Neural cell (in vitro differentiated cells): ENCODE measurements around the gene LETM1. TPM values are rescaled to one million over a fixed set of nuclear protein-coding genes. Genes with fewer than 3 reads are reported as not detected.

ENCODE experiments used
- H2AFZ ChIP-seq: fragments of 200-600, 300-800 bp; sonication (generic), shearing (Covaris generic); 2 replicates; pipeline ENCODE4 v1.6.0; 2014; ENCODE audit warnings: low read depth, mild to moderate bottlenecking, antibody characterized with exemption, low read length, moderate library complexity
- H3F3A ChIP-seq: fragments of 200-600 bp; shearing (Covaris generic); 2 replicates; pipeline ENCODE4 v1.6.1; 2016; ENCODE audit warnings: mild to moderate bottlenecking, moderate library complexity, mixed read lengths, antibody characterized with exemption, low read length; ENCODE audit not compliant: insufficient read depth, poor library complexity, severe bottlenecking
- H3K27ac ChIP-seq: fragments of 200-600, 300-800 bp; sonication (generic), shearing (Covaris generic); 2 replicates; pipeline ENCODE4 v1.5.1; 2014; ENCODE audit warnings: mild to moderate bottlenecking, low read length, moderate library complexity
- H3K27me3 ChIP-seq: fragments of 300-800, 200-600 bp; sonication (generic), shearing (Covaris generic); 2 replicates; pipeline ENCODE4 v1.6.0; 2014; ENCODE audit warnings: mild to moderate bottlenecking, low read depth, low read length, moderate library complexity; ENCODE audit not compliant: insufficient read depth
- H3K36me3 ChIP-seq: fragments of 300-800, 200-600 bp; sonication (generic), shearing (Covaris generic); 2 replicates; pipeline ENCODE4 v1.5.1; 2014; ENCODE audit warnings: mild to moderate bottlenecking, antibody characterized with exemption, low read length, moderate library complexity; ENCODE audit not compliant: insufficient read depth
- H3K4me2 ChIP-seq: fragments of 300-800, 200-600 bp; sonication (generic), shearing (Covaris generic); 2 replicates; pipeline ENCODE4 v1.6.0; 2014; ENCODE audit warnings: mild to moderate bottlenecking, low read length
- H3K4me3 ChIP-seq: fragments of 300-800, 200-600 bp; sonication (generic), shearing (Covaris generic); 2 replicates; pipeline ENCODE4 v1.5.1; 2014; ENCODE audit warnings: mild to moderate bottlenecking, low read length, moderate library complexity
- H3K79me2 ChIP-seq: fragments of 200-600 bp; shearing (Covaris generic); replicated peaks from 2 replicates; pipeline ENCODE4 v1.6.0; 2014; ENCODE audit warnings: mild to moderate bottlenecking, low read length, moderate library complexity; ENCODE audit not compliant: insufficient read depth
- H3K9ac ChIP-seq: fragments of 300-800, 200-600 bp; sonication (generic), shearing (Covaris generic); 2 replicates; pipeline ENCODE4 v1.6.1; 2016; ENCODE audit warnings: mild to moderate bottlenecking, low read length, mixed read lengths
- H3K9me2 ChIP-seq: fragments of 200-600 bp; shearing (Covaris generic); 2 replicates; pipeline ENCODE4 v1.6.1; 2016; ENCODE audit warnings: mild to moderate bottlenecking, low read length, mixed read lengths; ENCODE audit not compliant: insufficient read depth
- H3K9me3 ChIP-seq: fragments of 200-600, 300-800 bp; sonication (generic), shearing (Covaris generic); 2 replicates; pipeline ENCODE4 v1.6.1; 2016; ENCODE audit warnings: mild to moderate bottlenecking, mixed run types, low read length, moderate library complexity, mixed read lengths
- H4K20me1 ChIP-seq: fragments of 200-600 bp; shearing (Covaris generic); 2 replicates; pipeline ENCODE4 v1.6.1; 2016; ENCODE audit warnings: mild to moderate bottlenecking, mixed run types; ENCODE audit not compliant: insufficient read depth
- EP300 ChIP-seq: fragments of 450-650 bp; conservative IDR thresholded peaks from 2 replicates; pipeline ENCODE4 v1.6.1; 2014; ENCODE audit warnings: antibody characterized with exemption, mild to moderate bottlenecking, moderate library complexity; ENCODE audit not compliant: poor library complexity, severe bottlenecking
- EZH2 ChIP-seq: fragments of 200-600, 300-800 bp; shearing (Covaris generic), sonication (generic); IDR thresholded peaks from 2 replicates; pipeline ENCODE4 v1.6.1; 2014; ENCODE audit warnings: antibody characterized with exemption, low read length, borderline replicate concordance, mild to moderate bottlenecking; ENCODE audit not compliant: insufficient read depth, poor library complexity, severe bottlenecking
- MXI1 ChIP-seq: fragments of 450-650 bp; conservative IDR thresholded peaks from 2 replicates; pipeline ENCODE4 v1.6.1; 2014; ENCODE audit warnings: antibody characterized with exemption, mild to moderate bottlenecking; ENCODE audit not compliant: poor library complexity, severe bottlenecking
- POLR2AphosphoS5 ChIP-seq: IDR thresholded peaks from 2 replicates; pipeline ENCODE4 v1.6.1; 2012
- RAD21 ChIP-seq: fragments of 450-650 bp; conservative IDR thresholded peaks from 2 replicates; pipeline ENCODE4 v1.6.1; 2014; ENCODE audit warnings: antibody characterized with exemption, mild to moderate bottlenecking, moderate library complexity
- REST ChIP-seq: IDR thresholded peaks from 2 replicates; pipeline ENCODE4 v1.6.1; 2012; ENCODE audit warnings: borderline replicate concordance
- SMC3 ChIP-seq: fragments of 450-650 bp; conservative IDR thresholded peaks from 2 replicates; pipeline ENCODE4 v1.6.1; 2014; ENCODE audit warnings: antibody characterized with exemption, mild to moderate bottlenecking, moderate library complexity; ENCODE audit not compliant: poor library complexity
- TAF1 ChIP-seq: IDR thresholded peaks from 2 replicates; pipeline ENCODE4 v1.6.1; 2012; ENCODE audit warnings: low read depth
- polyA plus RNA-seq: library from polyadenylated mRNA; depleted of rRNA; stranded (reverse); fragments of >200 nt; gene quantifications from 2 replicates; pipeline ENCODE4 v1.2.3, GENCODE V29; 2014
- TF ChIP-seq, protein P1 (sequence below): fragments of 450-650 bp; IDR thresholded peaks from 2 replicates; pipeline ENCODE4 v1.5.1; 2014; ENCODE audit warnings: antibody characterized with exemption, mild to moderate bottlenecking, moderate library complexity; ENCODE audit not compliant: poor library complexity, severe bottlenecking

Gene LETM1
- polyA plus RNA-seq, 1 donor from 2014 or later = 38.9 TPM

DNA sequence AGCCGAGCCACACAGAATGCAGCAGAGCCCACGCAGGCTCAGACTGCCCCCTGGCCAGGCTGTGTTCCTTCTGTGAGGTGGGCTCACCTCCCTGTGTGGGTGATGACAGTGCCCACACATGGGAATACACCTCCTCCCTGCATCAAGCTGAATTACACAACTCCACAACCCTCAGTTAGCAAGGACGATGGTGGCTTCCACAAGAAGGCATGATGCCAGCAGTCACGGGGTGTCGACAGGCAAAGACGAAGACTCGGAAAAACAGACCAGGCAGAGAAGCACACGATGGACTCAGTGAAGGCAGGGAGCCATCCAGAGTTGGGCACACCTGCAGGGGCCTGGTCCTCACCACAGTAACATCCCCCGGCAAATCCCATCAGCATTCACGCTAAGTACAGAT lies 12.1 kb downstream of the LETM1 start:
- Histone ChIP-seq H3K9ac (no peak overlapping the region), H2AFZ (no peak overlapping the region), H3K79me2 (no peaks in the 10 kb centered on the region), H3K9me3 (no peaks in the 10 kb centered on the region), H3F3A (no peaks in the 10 kb centered on the region), H4K20me1 (no peaks in the 10 kb centered on the region), H3K9me2 (no peaks in the 10 kb centered on the region), H3K27ac (no peak overlapping the region), H3K27me3 (no peaks in the 10 kb centered on the region), H3K4me2 (no peak overlapping the region), H3K36me3 (no peaks in the 10 kb centered on the region), H3K4me3 (no peak overlapping the region)
- TF ChIP-seq, protein P1, sequence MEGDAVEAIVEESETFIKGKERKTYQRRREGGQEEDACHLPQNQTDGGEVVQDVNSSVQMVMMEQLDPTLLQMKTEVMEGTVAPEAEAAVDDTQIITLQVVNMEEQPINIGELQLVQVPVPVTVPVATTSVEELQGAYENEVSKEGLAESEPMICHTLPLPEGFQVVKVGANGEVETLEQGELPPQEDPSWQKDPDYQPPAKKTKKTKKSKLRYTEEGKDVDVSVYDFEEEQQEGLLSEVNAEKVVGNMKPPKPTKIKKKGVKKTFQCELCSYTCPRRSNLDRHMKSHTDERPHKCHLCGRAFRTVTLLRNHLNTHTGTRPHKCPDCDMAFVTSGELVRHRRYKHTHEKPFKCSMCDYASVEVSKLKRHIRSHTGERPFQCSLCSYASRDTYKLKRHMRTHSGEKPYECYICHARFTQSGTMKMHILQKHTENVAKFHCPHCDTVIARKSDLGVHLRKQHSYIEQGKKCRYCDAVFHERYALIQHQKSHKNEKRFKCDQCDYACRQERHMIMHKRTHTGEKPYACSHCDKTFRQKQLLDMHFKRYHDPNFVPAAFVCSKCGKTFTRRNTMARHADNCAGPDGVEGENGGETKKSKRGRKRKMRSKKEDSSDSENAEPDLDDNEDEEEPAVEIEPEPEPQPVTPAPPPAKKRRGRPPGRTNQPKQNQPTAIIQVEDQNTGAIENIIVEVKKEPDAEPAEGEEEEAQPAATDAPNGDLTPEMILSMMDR = no peak
- TF ChIP-seq POLR2AphosphoS5 (no peak), SMC3 (no peak), MXI1 (no peak), EP300 (no peak), RAD21 (no peak), EZH2 (no peak)

DNA sequence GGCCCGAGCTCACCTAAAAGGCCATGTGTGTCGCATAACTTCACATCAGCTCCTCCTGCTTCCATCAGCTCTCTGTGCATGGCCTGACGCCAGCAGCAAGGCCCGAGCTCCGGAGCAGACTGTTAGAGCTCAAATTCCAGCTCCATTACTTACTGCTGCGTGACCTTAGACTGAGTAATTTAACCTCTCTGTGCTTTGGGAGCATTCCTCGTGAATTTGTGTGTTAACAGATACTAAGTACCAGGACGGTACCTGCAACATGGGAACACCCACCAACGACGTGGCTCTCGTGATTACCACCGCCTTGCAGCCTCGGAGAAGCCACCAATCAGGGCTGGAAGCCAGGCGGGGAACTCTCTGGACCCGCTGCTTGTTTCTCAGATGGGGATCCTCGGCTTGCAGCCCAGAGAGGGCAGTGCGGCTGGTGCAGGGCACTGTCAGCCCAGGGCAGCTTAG lies 12.9 kb downstream of the LETM1 start:
- Histone ChIP-seq H3K27me3 (no peaks in the 10 kb centered on the region), H3K27ac (no peak overlapping the region), H3F3A (no peaks in the 10 kb centered on the region), H4K20me1 (no peaks in the 10 kb centered on the region), H3K79me2 (no peaks in the 10 kb centered on the region), H2AFZ (no peak overlapping the region), H3K36me3 (no peaks in the 10 kb centered on the region), H3K4me2 (no peak overlapping the region), H3K9me2 (no peaks in the 10 kb centered on the region), H3K9ac (no peak overlapping the region), H3K9me3 (no peaks in the 10 kb centered on the region), H3K4me3 (no peak overlapping the region)
- no peak for TF ChIP-seq MXI1
- TF ChIP-seq, protein P1 = no peak
- TF ChIP-seq SMC3 = no peak
- TF ChIP-seq POLR2AphosphoS5 = no peak
- no peak for TF ChIP-seq TAF1
- TF ChIP-seq REST = no peak
- no peak for TF ChIP-seq EP300
- no peak for TF ChIP-seq RAD21
- TF ChIP-seq EZH2 = no peak
